ENCODE measurements around the gene SSU72. TPM values are rescaled to one million over a fixed set of nuclear protein-coding genes. Genes with fewer than 3 reads are reported as not detected.

The SSU72 gene
- polyA plus RNA-seq, 1 donor (not counting 4 experiments of a cell fraction or from before 2014, with no cell fraction given) = 79.7 TPM

DNA sequence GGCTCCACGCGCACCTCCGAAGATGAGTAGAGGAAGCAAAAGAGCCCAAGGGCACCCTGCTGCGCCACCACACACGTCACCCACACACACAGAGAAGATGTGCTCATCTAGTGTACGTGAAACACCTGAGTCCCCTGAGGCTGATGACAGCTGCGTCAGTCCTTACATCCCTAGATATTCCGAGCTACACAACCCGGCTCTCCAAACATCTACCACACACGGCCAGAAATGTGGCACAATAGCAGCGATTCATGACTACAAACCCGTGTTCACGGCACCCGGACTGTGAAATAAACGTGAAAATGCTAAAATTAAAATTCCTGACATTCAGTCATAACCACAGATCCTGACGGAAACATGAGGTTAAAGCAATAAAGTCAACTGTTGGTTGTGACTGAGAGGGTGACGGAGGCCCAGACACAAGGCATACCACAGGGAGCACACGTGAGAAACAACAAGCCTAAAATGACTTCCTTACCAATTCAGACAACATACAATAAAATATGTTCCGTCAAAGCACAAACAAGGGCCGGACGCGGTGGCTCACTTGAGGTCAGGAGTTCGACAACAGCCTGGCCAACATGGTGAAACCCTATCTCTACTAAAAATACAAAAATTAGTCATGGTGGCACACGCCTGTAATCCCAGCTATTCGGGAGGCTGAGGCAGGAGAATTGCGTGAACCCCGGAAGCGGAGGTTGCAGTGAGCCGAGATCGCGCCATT lies 7.3 kb downstream of the SSU72 start:
- peaks cover 32% of the 10 kb centered on the region for H4K20me1 ChIP-seq (ENCODE audit: control insufficient read depth, extremely low read depth, insufficient read depth, low read length)

DNA sequence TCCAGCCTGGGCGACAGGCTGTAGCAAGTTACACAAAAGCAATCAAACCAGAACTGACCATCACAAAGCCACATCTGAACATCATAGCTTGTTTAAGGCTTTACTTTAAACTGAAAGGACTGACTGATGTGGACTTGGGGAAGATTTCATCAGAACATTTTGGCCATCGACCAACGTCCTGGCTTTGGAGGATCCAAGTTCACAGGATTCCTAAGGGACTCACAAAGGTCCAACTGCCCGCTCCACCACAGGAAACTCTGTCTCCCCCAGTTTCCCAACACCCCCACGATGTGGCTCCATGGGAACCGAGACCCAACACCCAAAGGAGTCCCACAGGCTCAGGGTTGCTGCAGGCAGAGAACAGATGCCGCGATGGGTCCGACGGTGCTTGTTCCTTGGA lies 9.3 kb downstream of the SSU72 start:
- H3K4me1 ChIP-seq (ENCODE audit: control insufficient read depth, extremely low read depth, insufficient read depth, low read length) = no peaks in the 10 kb centered on the region
- no peak for FAIRE-seq
- dilution Hi-C loops (cut with MboI; ENCODE audit: extremely low pct_ligation_motif_present, low sequenced_read_pairs) = no loop called here

More for the DNA sequence above, 7.3 kb downstream of the SSU72 start:
- Histone ChIP-seq H2AFZ (ENCODE audit: control insufficient read depth, low read length) (no peak overlapping the region), H3K27me3 (ENCODE audit: control insufficient read depth, extremely low read depth, insufficient read depth, low read length) (no peaks in the 10 kb centered on the region), H3K4me2 (ENCODE audit: control insufficient read depth, extremely low read depth, insufficient read depth, low read depth, low read length) (no peak overlapping the region), H3K4me3 (ENCODE audit: control insufficient read depth in 2 of 3, extremely low read depth in 1 of 3, insufficient read depth in 2 of 3, low read depth in 1 of 3, low read length in 3 of 3) (no peak overlapping the region), H3K9ac (ENCODE audit: control insufficient read depth, extremely low read depth, insufficient read depth, low read length) (no peak overlapping the region), H3K9me1 (ENCODE audit: control insufficient read depth, extremely low read depth, insufficient read depth, low read length) (no peaks in the 10 kb centered on the region), H3K79me2 (ENCODE audit: control insufficient read depth, insufficient read depth, low read length) (peaks cover 95% of the 10 kb centered on the region), H3K27ac (ENCODE audit: control insufficient read depth, insufficient read depth, low read length) (no peak overlapping the region), H3K36me3 (ENCODE audit: control insufficient read depth in 2 of 2, extremely low read depth in 1 of 2, insufficient read depth in 2 of 2, low read length in 2 of 2) (peaks cover 19 to 37% of the 10 kb centered on the region in 2 experiments), H3K4me1 (ENCODE audit: control insufficient read depth, extremely low read depth, insufficient read depth, low read length) (no peaks in the 10 kb centered on the region), H3K9me3 (ENCODE audit: control insufficient read depth, low read depth, low read length) (no peaks in the 10 kb centered on the region)
- FAIRE-seq (no peak), DNase-seq (ENCODE audit: low read depth, low spot score) (no peak)
- TF ChIP-seq, protein P1, sequence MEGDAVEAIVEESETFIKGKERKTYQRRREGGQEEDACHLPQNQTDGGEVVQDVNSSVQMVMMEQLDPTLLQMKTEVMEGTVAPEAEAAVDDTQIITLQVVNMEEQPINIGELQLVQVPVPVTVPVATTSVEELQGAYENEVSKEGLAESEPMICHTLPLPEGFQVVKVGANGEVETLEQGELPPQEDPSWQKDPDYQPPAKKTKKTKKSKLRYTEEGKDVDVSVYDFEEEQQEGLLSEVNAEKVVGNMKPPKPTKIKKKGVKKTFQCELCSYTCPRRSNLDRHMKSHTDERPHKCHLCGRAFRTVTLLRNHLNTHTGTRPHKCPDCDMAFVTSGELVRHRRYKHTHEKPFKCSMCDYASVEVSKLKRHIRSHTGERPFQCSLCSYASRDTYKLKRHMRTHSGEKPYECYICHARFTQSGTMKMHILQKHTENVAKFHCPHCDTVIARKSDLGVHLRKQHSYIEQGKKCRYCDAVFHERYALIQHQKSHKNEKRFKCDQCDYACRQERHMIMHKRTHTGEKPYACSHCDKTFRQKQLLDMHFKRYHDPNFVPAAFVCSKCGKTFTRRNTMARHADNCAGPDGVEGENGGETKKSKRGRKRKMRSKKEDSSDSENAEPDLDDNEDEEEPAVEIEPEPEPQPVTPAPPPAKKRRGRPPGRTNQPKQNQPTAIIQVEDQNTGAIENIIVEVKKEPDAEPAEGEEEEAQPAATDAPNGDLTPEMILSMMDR (optimal IDR thresholded peaks at IDR 0.05 in 1 of 3, IDR thresholded peaks at IDR 0.05 in 1 of 3, conservative IDR thresholded peaks at IDR 0.05 in 1 of 3; ENCODE audit: extremely low read depth in 1 of 3, insufficient read depth in 2 of 3, low read length in 3 of 3) = no peak
- TF ChIP-seq EZH2 (IDR thresholded peaks at IDR 0.05; ENCODE audit: low read length) = no peak
- dilution Hi-C loops (cut with MboI; ENCODE audit: extremely low pct_ligation_motif_present, low sequenced_read_pairs) = no loop called here

More for the DNA sequence above, 9.3 kb downstream of the SSU72 start:
- Histone ChIP-seq H3K79me2 (ENCODE audit: control insufficient read depth, insufficient read depth, low read length) (peaks cover 91% of the 10 kb centered on the region), H3K9me1 (ENCODE audit: control insufficient read depth, extremely low read depth, insufficient read depth, low read length) (no peaks in the 10 kb centered on the region), H3K27me3 (ENCODE audit: control insufficient read depth, extremely low read depth, insufficient read depth, low read length) (no peaks in the 10 kb centered on the region), H3K9me3 (ENCODE audit: control insufficient read depth, low read depth, low read length) (no peaks in the 10 kb centered on the region), H3K27ac (ENCODE audit: control insufficient read depth, insufficient read depth, low read length) (no peak overlapping the region), H2AFZ (ENCODE audit: control insufficient read depth, low read length) (no peak overlapping the region), H3K9ac (ENCODE audit: control insufficient read depth, extremely low read depth, insufficient read depth, low read length) (no peak overlapping the region), H3K4me3 (ENCODE audit: control insufficient read depth in 2 of 3, extremely low read depth in 1 of 3, insufficient read depth in 2 of 3, low read depth in 1 of 3, low read length in 3 of 3) (no peak overlapping the region), H3K36me3 (ENCODE audit: control insufficient read depth in 2 of 2, extremely low read depth in 1 of 2, insufficient read depth in 2 of 2, low read length in 2 of 2) (peaks cover 26 to 44% of the 10 kb centered on the region in 2 experiments), H3K4me2 (ENCODE audit: control insufficient read depth, extremely low read depth, insufficient read depth, low read depth, low read length) (no peak overlapping the region), H4K20me1 (ENCODE audit: control insufficient read depth, extremely low read depth, insufficient read depth, low read length) (peaks cover 34% of the 10 kb centered on the region)
- no peak for TF ChIP-seq EZH2 (IDR thresholded peaks at IDR 0.05; ENCODE audit: low read length)
- TF ChIP-seq, protein P1 (optimal IDR thresholded peaks at IDR 0.05 in 1 of 3, IDR thresholded peaks at IDR 0.05 in 1 of 3, conservative IDR thresholded peaks at IDR 0.05 in 1 of 3; ENCODE audit: extremely low read depth in 1 of 3, insufficient read depth in 2 of 3, low read length in 3 of 3) = no peak
- no peak for DNase-seq (ENCODE audit: low read depth, low spot score)

All from keratinocyte (primary cell).